Suprapubic skin (tissue), 4 donors: ENCODE measurements around the gene SORL1-AS1.

ENCODE experiments used
- POLR2A ChIP-seq, 2 donors: fragments of 450-650 bp; IDR thresholded peaks; one replicate each; pipeline ENCODE4 v1.6.1; 2017; ENCODE audit warnings: antibody characterized with exemption in 2 of 2, mild to moderate bottlenecking in 2 of 2, moderate library complexity in 2 of 2
- POLR2AphosphoS5 ChIP-seq, 3 donors: sonication (generic); formaldehyde crosslinking; IDR thresholded peaks; one replicate each; pipeline ENCODE4 v1.6.1; 2017; ENCODE audit warnings: antibody characterized with exemption in 3 of 3

GRCh38 chr11:121487191-121487590 is 34.4 kb upstream of the SORL1-AS1 start:
- no peak for TF ChIP-seq POLR2AphosphoS5 (IDR thresholded peaks at IDR 0.05)
- no peak for TF ChIP-seq POLR2A (IDR thresholded peaks at IDR 0.05)
